HCT116 (cell line): ENCODE measurements around the gene BAD. TPM values are rescaled to one million over a fixed set of nuclear protein-coding genes. Genes with fewer than 3 reads are reported as not detected.

Source experiments
- ATAC-seq: fragments of 200-7000 bp; cut with Tn5 transposase; 2 replicates; pipeline ENCODE4 v1.9.1; 2020; ENCODE audit warnings: mild to moderate bottlenecking, moderate library complexity
- BruUV-seq: library from RNA; stranded (reverse); fragments of 400-500 nt; replicated peaks from 2 replicates; lab custom pipeline; 2021; lab: Mats Ljungman, UMichigan
- CTCF ChIA-PET: fragments of 300-600 bp; sonication (Branson Sonifier 250); formaldehyde crosslinking; loops from one replicate; lab custom pipeline; 2021; ENCODE audit warnings: antibody characterized with exemption; lab: Charles Lee
- POLR2A ChIA-PET: fragments of 300-600, 350-600 bp; sonication (Branson Sonifier 250); formaldehyde crosslinking; loops from one replicate; lab custom pipeline; 2021; ENCODE audit warnings: antibody characterized with exemption; lab: Charles Lee
- RAD21 ChIA-PET, 2 experiments: fragments of 300-600 bp; sonication (Branson Sonifier 250); formaldehyde crosslinking; loops; one replicate each; lab custom pipeline; 2023; ENCODE audit warnings: low total read pairs in 2 of 2; ENCODE audit not compliant: uncharacterized antibody in 2 of 2, unreplicated experiment in 2 of 2, low non-redundant PET in 1 of 2; lab: Charles Lee
- DNase-seq: peaks from one replicate; pipeline ENCODE4 v3.0.0-alpha.2; 2010; ENCODE audit warnings: low read depth, low spot score
- H2AFZ ChIP-seq: fragments of 200-600 bp; shearing (Covaris generic), sonication (generic); 2 replicates; pipeline ENCODE4 v1.6.1; 2017; ENCODE audit warnings: low read depth, mixed run types, mixed read lengths, antibody characterized with exemption, low read length; ENCODE audit not compliant: poor library complexity, severe bottlenecking
- H3K27ac ChIP-seq: 2 replicates; pipeline ENCODE4 v1.5.1; 2012; ENCODE audit warnings: low read depth, low read length
- H3K27me3 ChIP-seq: fragments of 200-600 bp; sonication (generic); 2 replicates; pipeline ENCODE4 v1.6.1; 2016; ENCODE audit warnings: mixed run types, low read length, mixed read lengths; ENCODE audit not compliant: insufficient read depth
- H3K36me3 ChIP-seq, 2 experiments: fragments of 200-500 bp in 1 of 2; fragments of 200-600 bp in 1 of 2; sonication (Bioruptor generic) in 1 of 2; sonication (generic) in 1 of 2; 2 replicates each; pipeline versions ENCODE4 v1.5.1 to v1.6.1; 2014 to 2016; ENCODE audit warnings: low read length in 2 of 2, inconsistent platforms in 1 of 2, mixed read lengths in 1 of 2, mixed run types in 1 of 2; ENCODE audit not compliant: insufficient read depth in 2 of 2, control insufficient read depth in 1 of 2
- H3K4me1 ChIP-seq, 2 experiments: fragments of 200-600 bp in 1 of 2; sonication (generic) in 1 of 2; 2 replicates each; pipeline versions ENCODE4 v1.5.1 to v1.6.1; 2012 to 2017; ENCODE audit warnings: low read length in 2 of 2, inconsistent platforms in 1 of 2, mild to moderate bottlenecking in 1 of 2, mixed read lengths in 1 of 2, mixed run types in 1 of 2, moderate library complexity in 1 of 2; ENCODE audit not compliant: insufficient read depth in 2 of 2, control insufficient read depth in 1 of 2
- H3K4me2 ChIP-seq: fragments of 200-600 bp; sonication (generic); 2 replicates; pipeline ENCODE4 v1.6.1; 2017; ENCODE audit warnings: mixed run types, low read length, mixed read lengths
- H3K4me3 ChIP-seq, 2 experiments: fragments of 200-600 bp in 1 of 2; sonication (generic) in 1 of 2; replicated peaks in 1 of 2; 2 replicates each; pipeline ENCODE4 v1.5.1; 2011 to 2016; ENCODE audit warnings: low read length in 2 of 2, control low read depth in 1 of 2, low read depth in 1 of 2, mild to moderate bottlenecking in 1 of 2, mixed read lengths in 1 of 2, mixed run types in 1 of 2
- H3K79me2 ChIP-seq: fragments of 200-600 bp; sonication (generic); 2 replicates; pipeline ENCODE4 v1.6.1; 2017; ENCODE audit warnings: mild to moderate bottlenecking, mixed run types, low read length, moderate library complexity, mixed read lengths; ENCODE audit not compliant: insufficient read depth
- H3K9ac ChIP-seq: fragments of 200-600 bp; sonication (generic); 2 replicates; pipeline ENCODE4 v1.6.1; 2016; ENCODE audit warnings: low read length, mixed read lengths
- H3K9me2 ChIP-seq: fragments of 200-600 bp; sonication (generic), shearing (Covaris generic); 2 replicates; pipeline ENCODE4 v1.6.1; 2017; ENCODE audit warnings: mixed run types, mild to moderate bottlenecking, moderate library complexity; ENCODE audit not compliant: insufficient read depth
- H3K9me3 ChIP-seq, 2 experiments: fragments of 200-500 bp in 1 of 2; fragments of 200-600 bp in 1 of 2; sonication (Bioruptor generic) in 1 of 2; sonication (generic) in 1 of 2; 2 replicates each; pipeline ENCODE4 v1.6.1; 2014 to 2017; ENCODE audit warnings: low read length in 2 of 2, mixed read lengths in 2 of 2, inconsistent platforms in 1 of 2, low read depth in 1 of 2, mild to moderate bottlenecking in 1 of 2, mixed run types in 1 of 2, moderate library complexity in 1 of 2; ENCODE audit not compliant: control insufficient read depth in 1 of 2, insufficient read depth in 1 of 2
- H4K20me1 ChIP-seq: fragments of 200-600 bp; sonication (generic), shearing (Covaris generic); 2 replicates; pipeline ENCODE4 v1.6.1; 2017; ENCODE audit warnings: mixed run types, mild to moderate bottlenecking, moderate library complexity; ENCODE audit not compliant: insufficient read depth
- CBX3 ChIP-seq: IDR thresholded peaks from 2 replicates; pipeline ENCODE4 v1.6.1; 2012; ENCODE audit warnings: low read depth
- POLR2AphosphoS5 ChIP-seq: IDR thresholded peaks from 2 replicates; pipeline ENCODE4 v1.6.1; 2011; ENCODE audit warnings: mild to moderate bottlenecking, low read depth, low read length, moderate library complexity
- REST ChIP-seq: IDR thresholded peaks from 2 replicates; pipeline ENCODE4 v1.6.1; 2012; ENCODE audit warnings: low read depth
- YY1 ChIP-seq: IDR thresholded peaks from 2 replicates; pipeline ENCODE4 v1.6.1; 2011; ENCODE audit warnings: low read length, low read depth, moderate library complexity, mild to moderate bottlenecking; ENCODE audit not compliant: insufficient replicate concordance; ENCODE audit errors: extremely low read depth
- ZNF274 ChIP-seq: fragments of 200-500 bp; sonication (Bioruptor generic); IDR thresholded peaks from 2 replicates; pipeline ENCODE4 v1.6.1; 2014; ENCODE audit warnings: mild to moderate bottlenecking, low read depth, low read length, inconsistent platforms
- intact Hi-C: fragments of 100-400 bp; cut with micrococcal nuclease; formaldehyde crosslinking; loops from 2 replicates; pipeline ENCODE4 v1.10.0; 2022
- total RNA-seq: library from RNA; stranded (reverse); gene quantifications from one replicate; pipeline ENCODE4 v1.2.1, GENCODE V29; 2021; ENCODE audit not compliant: unreplicated experiment
- TF ChIP-seq, protein P1 (sequence below): IDR thresholded peaks from 2 replicates; pipeline ENCODE4 v1.6.1; 2011; ENCODE audit warnings: mild to moderate bottlenecking, low read length, moderate library complexity; ENCODE audit not compliant: insufficient replicate concordance; ENCODE audit errors: extremely low read depth

BAD gene
- total RNA-seq, 1 experiment from 2014 or later: 51.9 TPM

DNA sequence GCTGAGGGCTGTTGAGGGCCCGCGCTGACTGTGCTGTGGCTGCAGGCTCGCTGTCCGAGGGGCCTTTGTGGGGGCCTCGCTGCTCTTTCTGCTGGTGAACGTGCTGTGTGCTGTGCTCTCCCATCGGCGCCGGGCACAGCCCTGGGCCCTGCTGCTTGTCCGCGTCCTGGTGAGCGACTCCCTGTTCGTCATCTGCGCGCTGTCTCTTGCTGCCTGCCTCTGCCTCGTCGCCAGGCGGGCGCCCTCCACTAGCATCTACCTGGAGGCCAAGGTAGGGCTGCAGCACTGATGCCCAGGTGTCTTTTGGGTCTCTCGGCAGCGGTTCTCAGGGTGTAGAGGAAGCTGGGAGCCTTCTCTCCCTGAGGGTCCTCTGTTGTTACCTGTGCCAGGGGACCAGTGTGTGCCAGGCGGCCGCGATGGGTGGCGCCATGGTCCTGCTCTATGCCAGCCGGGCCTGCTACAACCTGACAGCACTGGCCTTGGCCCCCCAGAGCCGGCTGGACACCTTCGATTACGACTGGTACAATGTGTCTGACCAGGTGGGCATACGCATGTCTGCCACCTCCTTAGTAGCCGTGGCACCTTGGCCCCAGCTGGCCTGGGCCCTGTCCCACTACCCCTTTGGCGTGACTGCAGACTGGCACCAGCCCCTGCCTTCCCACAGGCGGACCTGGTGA lies 3.3 kb upstream of the BAD start:
- Histone ChIP-seq H3K27me3 (no peaks in the 10 kb centered on the region), H3K4me2 (no peak overlapping the region), H3K79me2 (no peaks in the 10 kb centered on the region), H3K4me1 (peaks cover 14 to 27% of the 10 kb centered on the region in 2 experiments), H4K20me1 (no peaks in the 10 kb centered on the region), H2AFZ (no peak overlapping the region), H3K36me3 (no peaks in the 10 kb centered on the region), H3K27ac (no peak overlapping the region), H3K4me3 (no peak overlapping the region), H3K9ac (no peak overlapping the region), H3K9me2 (no peaks in the 10 kb centered on the region), H3K9me3 (no peaks in the 10 kb centered on the region)
- intact Hi-C loops: no loop called here
- ChIA-PET POLR2A (no interaction called here), RAD21 (no interaction called here), CTCF (interaction anchor here (1.6 kb wide), 1 partner anchor 83 kb away, joined by 4 read pairs; no protein-coding TSS in a partner anchor)
- BruUV-seq: no TSS peak
- no peak for ATAC-seq
- DNase-seq: no peak
- TF ChIP-seq POLR2AphosphoS5: no peak
- TF ChIP-seq YY1: no peak
- TF ChIP-seq ZNF274: no peak
- no peak for TF ChIP-seq CBX3

DNA sequence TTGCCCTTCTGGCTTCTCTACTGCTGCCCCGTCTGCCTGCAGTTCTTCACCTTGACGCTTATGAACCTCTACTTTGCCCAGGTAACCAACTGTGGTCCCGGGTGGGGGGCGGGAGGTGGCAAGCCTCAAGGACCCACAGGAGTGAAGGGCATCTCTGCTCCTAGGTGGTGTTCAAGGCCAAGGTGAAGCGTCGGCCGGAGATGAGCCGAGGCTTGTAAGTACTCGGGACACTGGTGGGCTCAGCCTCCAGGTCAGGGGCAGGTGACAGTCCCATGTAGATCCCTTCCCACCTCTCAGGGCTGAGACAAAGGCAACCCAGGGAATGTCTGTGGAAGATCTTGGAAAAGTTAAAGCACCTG lies 2.3 kb upstream of the BAD start:
- H3K27ac ChIP-seq: no peak overlapping the region; the same call in 1 of the 2 replicates
- ATAC-seq: no peak
- ChIA-PET RAD21 (no interaction called here), CTCF (interaction anchor here (1.2 to 4.3 kb wide), 3 partner anchors 14 to 82 kb away, joined by 4 to 22 read pairs (median 4); partner anchors contain the start of gene ESRRA), POLR2A (no interaction called here)
- H3K79me2 ChIP-seq: no peaks in the 10 kb centered on the region
- peaks cover 14 to 27% of the 10 kb centered on the region in 2 experiments for H3K4me1 ChIP-seq
- no peaks in the 10 kb centered on the region; a peak in 1 of 4 replicates for H3K36me3 ChIP-seq
- H3K9me2 ChIP-seq: no peaks in the 10 kb centered on the region
- no peak overlapping the region for H2AFZ ChIP-seq
- H3K27me3 ChIP-seq: no peaks in the 10 kb centered on the region
- H3K4me3 ChIP-seq: no peak overlapping the region
- H3K9ac ChIP-seq: no peak overlapping the region
- H3K4me2 ChIP-seq: peak overlapping the region; percentile 96
- TF ChIP-seq REST (no peak), CBX3 (no peak)
- TF ChIP-seq, protein P1, sequence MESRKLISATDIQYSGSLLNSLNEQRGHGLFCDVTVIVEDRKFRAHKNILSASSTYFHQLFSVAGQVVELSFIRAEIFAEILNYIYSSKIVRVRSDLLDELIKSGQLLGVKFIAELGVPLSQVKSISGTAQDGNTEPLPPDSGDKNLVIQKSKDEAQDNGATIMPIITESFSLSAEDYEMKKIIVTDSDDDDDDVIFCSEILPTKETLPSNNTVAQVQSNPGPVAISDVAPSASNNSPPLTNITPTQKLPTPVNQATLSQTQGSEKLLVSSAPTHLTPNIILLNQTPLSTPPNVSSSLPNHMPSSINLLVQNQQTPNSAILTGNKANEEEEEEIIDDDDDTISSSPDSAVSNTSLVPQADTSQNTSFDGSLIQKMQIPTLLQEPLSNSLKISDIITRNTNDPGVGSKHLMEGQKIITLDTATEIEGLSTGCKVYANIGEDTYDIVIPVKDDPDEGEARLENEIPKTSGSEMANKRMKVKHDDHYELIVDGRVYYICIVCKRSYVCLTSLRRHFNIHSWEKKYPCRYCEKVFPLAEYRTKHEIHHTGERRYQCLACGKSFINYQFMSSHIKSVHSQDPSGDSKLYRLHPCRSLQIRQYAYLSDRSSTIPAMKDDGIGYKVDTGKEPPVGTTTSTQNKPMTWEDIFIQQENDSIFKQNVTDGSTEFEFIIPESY: no peak
- no TSS peak for BruUV-seq
- no peaks in the 10 kb centered on the region for H4K20me1 ChIP-seq
- intact Hi-C loops: no loop called here
- no peaks in the 10 kb centered on the region for H3K9me3 ChIP-seq
- no peak for DNase-seq
